SH-SY5Y (cell line): ENCODE measurements around the gene CDR2L.

ENCODE experiments used
- GATA2 ChIP-seq: IDR thresholded peaks from 2 replicates; pipeline ENCODE4 v1.6.1; 2011; ENCODE audit warnings: mild to moderate bottlenecking, low read depth, low read length
- GATA3 ChIP-seq: IDR thresholded peaks from 2 replicates; pipeline ENCODE4 v1.6.1; 2011; ENCODE audit warnings: low read depth, mild to moderate bottlenecking, low read length, moderate library complexity

DNA sequence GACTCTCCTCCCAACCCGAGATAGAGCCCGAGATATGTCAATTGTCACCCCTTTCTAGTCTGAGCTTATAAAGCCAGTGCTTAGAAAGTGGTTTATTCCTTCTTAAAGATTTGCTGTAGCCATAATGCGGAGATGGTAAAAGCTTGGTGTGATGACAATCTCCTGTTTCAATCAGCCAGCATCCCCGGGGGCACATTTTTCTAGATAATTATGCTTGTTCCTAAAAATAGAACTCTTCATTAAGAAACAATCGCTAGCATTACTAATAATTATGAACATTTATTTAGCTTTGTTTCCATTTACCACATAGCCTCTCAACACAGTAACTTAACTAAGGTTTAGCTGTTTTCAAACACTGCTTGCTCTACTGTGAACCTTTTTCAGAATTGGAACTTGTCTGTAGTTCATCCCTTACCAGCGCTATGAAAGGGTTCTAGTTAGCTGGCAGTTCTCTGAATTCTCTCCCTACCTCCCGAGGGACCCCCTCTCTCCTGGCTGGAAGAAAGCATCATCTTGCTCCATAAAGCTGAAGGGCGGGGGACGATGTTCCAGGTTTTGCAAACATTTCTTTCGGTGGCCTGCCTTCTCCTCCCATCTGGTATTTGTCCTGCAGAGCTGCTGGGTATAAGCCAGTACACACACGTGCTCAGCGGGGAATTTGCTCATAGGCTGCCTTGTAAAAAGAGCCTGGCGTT lies 24.1 kb downstream of the CDR2L start:
- TF ChIP-seq GATA2 = peak; percentile 57
- TF ChIP-seq GATA3 = no peak
